SK-N-MC (cell line): ENCODE results near the gene DHX9.

Experiments used
- EZH2 ChIP-seq: fragments of 200-600 bp; sonication (generic); IDR thresholded peaks from one replicate; pipeline ENCODE4 v1.6.1; 2017; ENCODE audit warnings: antibody characterized with exemption
- POLR2AphosphoS5 ChIP-seq: IDR thresholded peaks from 2 replicates; pipeline ENCODE4 v1.6.1; 2012; ENCODE audit warnings: mild to moderate bottlenecking, low read depth, low read length, borderline replicate concordance

- TF ChIP-seq EZH2 (no peak), POLR2AphosphoS5 (no peak)
These were observed 36.9 kb upstream of the DHX9 start for GRCh38 chr1:182802006-182802803.
